ENCODE results near the gene RABGAP1L. TPM values are rescaled to one million over a fixed set of nuclear protein-coding genes. Genes with fewer than 3 reads are reported as not detected.

The RABGAP1L gene
- total and polyA plus RNA-seq, 7 experiments from 2014 or later, result 38.4 to 97.4 (median 55.1) TPM

GRCh38 chr1:174190691-174191199 lies 31.4 kb downstream of the RABGAP1L start:
- Histone ChIP-seq H3K9me3 (ENCODE audit: control insufficient read depth in 2 of 3, low read length in 3 of 3) (no peaks in the 10 kb centered on the region), H3K4me1 (ENCODE audit: control insufficient read depth in 2 of 2, insufficient read depth in 2 of 2, low read length in 2 of 2) (peaks cover 0 to 10% of the 10 kb centered on the region in 2 donors), H3K27ac (ENCODE audit: low read depth, low read length) (no peak overlapping the region), H3K27me3 (ENCODE audit: control insufficient read depth in 2 of 2, insufficient read depth in 2 of 2, low read length in 2 of 2) (no peaks in the 10 kb centered on the region), H3K36me3 (ENCODE audit: control insufficient read depth in 2 of 3, insufficient read depth in 3 of 3, low read length in 3 of 3) (no peaks in the 10 kb centered on the region), H3K4me3 (ENCODE audit: low read length) (no peak overlapping the region)
- ATAC-seq (no peak), DNase-seq (no peak)
- Mint-ChIP-seq H3K9me3 (peaks cover 0 to 14% (median 1%) of the 10 kb centered on the region in 11 donors), H3K4me1 (peaks cover 17 to 46% (median 31%) of the 10 kb centered on the region in 7 donors), H3K27me3 (no peaks in the 10 kb centered on the region), H3K27ac (no peak overlapping the region), H3K4me3 (no peak overlapping the region), H3K36me3 (peaks cover 0 to 10% (median 8%) of the 10 kb centered on the region in 5 donors)
- intact Hi-C loops (cut with micrococcal nuclease), result no loop called here
- ChIA-PET POLR2A (no interaction called here), CTCF (no interaction called here)

DNA sequence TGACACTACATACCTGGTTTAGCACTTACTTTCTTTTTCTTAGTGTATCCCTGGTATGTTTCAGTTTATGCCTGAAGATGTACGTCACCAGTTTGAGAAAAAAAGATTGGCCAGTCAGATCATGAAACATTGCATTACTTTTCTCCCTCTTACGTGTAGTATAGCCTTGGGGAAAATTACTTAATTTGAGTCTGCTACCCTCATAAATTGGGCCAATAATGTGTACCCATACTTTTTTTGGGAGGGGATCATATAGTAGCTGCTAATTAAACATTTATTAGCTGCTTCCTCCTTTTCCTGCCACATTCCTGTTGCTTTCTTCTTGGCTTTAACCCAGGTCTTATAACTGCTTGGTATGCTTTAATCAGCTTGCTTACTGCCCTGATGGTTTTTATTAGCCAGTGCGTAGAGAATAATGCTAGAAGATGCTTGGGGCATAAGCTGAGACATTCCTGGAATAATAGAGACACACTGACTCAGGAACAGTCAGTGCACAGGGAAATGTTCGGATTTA lies 32.1 kb downstream of the RABGAP1L start:
- ATAC-seq, result no peak
- Mint-ChIP-seq H3K4me1 (peaks cover 17 to 48% (median 32%) of the 10 kb centered on the region in 7 donors), H3K27ac (peak overlapping the region in 1 of 9 donors; percentile 24), H3K36me3 (peaks cover 0 to 10% (median 8%) of the 10 kb centered on the region in 5 donors), H3K9me3 (peaks cover 0 to 14% (median 1%) of the 10 kb centered on the region in 11 donors), H3K4me3 (no peak overlapping the region), H3K27me3 (no peaks in the 10 kb centered on the region)
- POLR2A ChIA-PET, result no interaction called here
- intact Hi-C loops (cut with micrococcal nuclease), result no loop called here
- CTCF ChIA-PET, result interaction anchor here (0.6 kb wide), 1 partner anchor 547 kb away, joined by 3 read pairs; no protein-coding TSS in a partner anchor
- DNase-seq, result no peak
- Histone ChIP-seq H3K4me1 (ENCODE audit: control insufficient read depth in 2 of 2, insufficient read depth in 2 of 2, low read length in 2 of 2) (peaks cover 0 to 10% of the 10 kb centered on the region in 2 donors), H3K27me3 (ENCODE audit: control insufficient read depth in 2 of 2, insufficient read depth in 2 of 2, low read length in 2 of 2) (no peaks in the 10 kb centered on the region), H3K36me3 (ENCODE audit: control insufficient read depth in 2 of 3, insufficient read depth in 3 of 3, low read length in 3 of 3) (no peaks in the 10 kb centered on the region), H3K9me3 (ENCODE audit: control insufficient read depth in 2 of 3, low read length in 3 of 3) (no peaks in the 10 kb centered on the region), H3K27ac (ENCODE audit: low read depth, low read length) (no peak overlapping the region), H3K4me3 (ENCODE audit: low read length) (no peak overlapping the region)

- Mint-ChIP-seq H3K9me3 (no peaks in the 10 kb centered on the region), H3K36me3 (peaks cover 0 to 8% (median 3%) of the 10 kb centered on the region in 5 donors), H3K4me1 (peaks cover 17 to 48% (median 39%) of the 10 kb centered on the region in 7 donors), H3K4me3 (no peak overlapping the region), H3K27ac (peak overlapping the region in 1 of 9 donors; percentile 41), H3K27me3 (no peaks in the 10 kb centered on the region)
- ChIA-PET CTCF (no interaction called here), POLR2A (no interaction called here)
- DNase-seq (no peak), ATAC-seq (no peak)
- intact Hi-C loops (cut with micrococcal nuclease), result no loop called here
- no peaks in the 10 kb centered on the region for H3K36me3 ChIP-seq (ENCODE audit: control insufficient read depth in 2 of 3, insufficient read depth in 3 of 3, low read length in 3 of 3)
- no peak overlapping the region for H3K27ac ChIP-seq (ENCODE audit: low read depth, low read length)
- peaks cover 0 to 10% of the 10 kb centered on the region in 2 donors for H3K4me1 ChIP-seq (ENCODE audit: control insufficient read depth in 2 of 2, insufficient read depth in 2 of 2, low read length in 2 of 2)
- no peaks in the 10 kb centered on the region for H3K9me3 ChIP-seq (ENCODE audit: control insufficient read depth in 2 of 3, low read length in 3 of 3)
- H3K4me3 ChIP-seq (ENCODE audit: low read length), result no peak overlapping the region
- no peaks in the 10 kb centered on the region for H3K27me3 ChIP-seq (ENCODE audit: control insufficient read depth in 2 of 2, insufficient read depth in 2 of 2, low read length in 2 of 2)
These were observed 35.1 kb downstream of the RABGAP1L start for GRCh38 chr1:174194461-174194860.

GRCh38 chr1:174197088-174197487 lies 37.8 kb downstream of the RABGAP1L start:
- Mint-ChIP-seq H3K36me3 (peaks cover 0 to 8% (median 0%) of the 10 kb centered on the region in 5 donors), H3K4me3 (no peak overlapping the region), H3K27ac (no peak overlapping the region), H3K9me3 (peaks cover 0 to 2% (median 0%) of the 10 kb centered on the region in 11 donors), H3K27me3 (no peaks in the 10 kb centered on the region), H3K4me1 (peaks cover 11 to 46% (median 38%) of the 10 kb centered on the region in 7 donors)
- POLR2A ChIA-PET, result no interaction called here
- H3K9me3 ChIP-seq (ENCODE audit: control insufficient read depth in 2 of 3, low read length in 3 of 3), result no peaks in the 10 kb centered on the region
- H3K27me3 ChIP-seq (ENCODE audit: control insufficient read depth in 2 of 2, insufficient read depth in 2 of 2, low read length in 2 of 2), result no peaks in the 10 kb centered on the region
- H3K27ac ChIP-seq (ENCODE audit: low read depth, low read length), result no peak overlapping the region
- no peaks in the 10 kb centered on the region for H3K4me1 ChIP-seq (ENCODE audit: control insufficient read depth in 2 of 2, insufficient read depth in 2 of 2, low read length in 2 of 2)
- ATAC-seq, result no peak
- H3K4me3 ChIP-seq (ENCODE audit: low read length), result no peak overlapping the region
- no peak for DNase-seq
- intact Hi-C loops (cut with micrococcal nuclease), result no loop called here
- CTCF ChIA-PET, result no interaction called here
- no peaks in the 10 kb centered on the region for H3K36me3 ChIP-seq (ENCODE audit: control insufficient read depth in 2 of 3, insufficient read depth in 3 of 3, low read length in 3 of 3)

- Mint-ChIP-seq H3K4me3 (no peak overlapping the region), H3K27ac (no peak overlapping the region), H3K4me1 (peaks cover 11 to 44% (median 38%) of the 10 kb centered on the region in 7 donors), H3K27me3 (no peaks in the 10 kb centered on the region), H3K9me3 (peaks cover 0 to 2% (median 0%) of the 10 kb centered on the region in 11 donors), H3K36me3 (peaks cover 0 to 8% (median 0%) of the 10 kb centered on the region in 5 donors)
- Histone ChIP-seq H3K9me3 (ENCODE audit: control insufficient read depth in 2 of 3, low read length in 3 of 3) (no peaks in the 10 kb centered on the region), H3K27me3 (ENCODE audit: control insufficient read depth in 2 of 2, insufficient read depth in 2 of 2, low read length in 2 of 2) (no peaks in the 10 kb centered on the region), H3K27ac (ENCODE audit: low read depth, low read length) (no peak overlapping the region), H3K36me3 (ENCODE audit: control insufficient read depth in 2 of 3, insufficient read depth in 3 of 3, low read length in 3 of 3) (no peaks in the 10 kb centered on the region), H3K4me1 (ENCODE audit: control insufficient read depth in 2 of 2, insufficient read depth in 2 of 2, low read length in 2 of 2) (no peaks in the 10 kb centered on the region), H3K4me3 (ENCODE audit: low read length) (no peak overlapping the region)
- intact Hi-C loops (cut with micrococcal nuclease), result no loop called here
- CTCF ChIA-PET, result no interaction called here
- no peak for ATAC-seq
- DNase-seq, result no peak
- POLR2A ChIA-PET, result no interaction called here
These were observed 38.2 kb downstream of the RABGAP1L start for GRCh38 chr1:174197547-174197946.

- ATAC-seq (no peak), DNase-seq (no peak)
- no peaks in the 10 kb centered on the region for H3K27me3 Mint-ChIP-seq
- no peak overlapping the region for H3K27ac Mint-ChIP-seq
- no peak overlapping the region for H3K27ac ChIP-seq (ENCODE audit: low read depth, low read length)
- CTCF ChIA-PET, result no interaction called here
- H3K36me3 Mint-ChIP-seq, result peaks cover 0 to 11% (median 0%) of the 10 kb centered on the region in 5 donors
- no peaks in the 10 kb centered on the region for H3K9me3 ChIP-seq (ENCODE audit: control insufficient read depth in 2 of 3, low read length in 3 of 3)
- H3K4me1 Mint-ChIP-seq, result peaks cover 11 to 47% (median 38%) of the 10 kb centered on the region in 7 donors
- intact Hi-C loops (cut with micrococcal nuclease), result no loop called here
- no peaks in the 10 kb centered on the region for H3K36me3 ChIP-seq (ENCODE audit: control insufficient read depth in 2 of 3, insufficient read depth in 3 of 3, low read length in 3 of 3)
- no peaks in the 10 kb centered on the region for H3K27me3 ChIP-seq (ENCODE audit: control insufficient read depth in 2 of 2, insufficient read depth in 2 of 2, low read length in 2 of 2)
- H3K9me3 Mint-ChIP-seq, result peaks cover 0 to 5% (median 0%) of the 10 kb centered on the region in 11 donors
- H3K4me3 ChIP-seq (ENCODE audit: low read length), result no peak overlapping the region
- POLR2A ChIA-PET, result no interaction called here
- no peak overlapping the region for H3K4me3 Mint-ChIP-seq
- H3K4me1 ChIP-seq (ENCODE audit: control insufficient read depth in 2 of 2, insufficient read depth in 2 of 2, low read length in 2 of 2), result no peaks in the 10 kb centered on the region
These were observed 38.9 kb downstream of the RABGAP1L start for GRCh38 chr1:174198202-174198601.

DNA sequence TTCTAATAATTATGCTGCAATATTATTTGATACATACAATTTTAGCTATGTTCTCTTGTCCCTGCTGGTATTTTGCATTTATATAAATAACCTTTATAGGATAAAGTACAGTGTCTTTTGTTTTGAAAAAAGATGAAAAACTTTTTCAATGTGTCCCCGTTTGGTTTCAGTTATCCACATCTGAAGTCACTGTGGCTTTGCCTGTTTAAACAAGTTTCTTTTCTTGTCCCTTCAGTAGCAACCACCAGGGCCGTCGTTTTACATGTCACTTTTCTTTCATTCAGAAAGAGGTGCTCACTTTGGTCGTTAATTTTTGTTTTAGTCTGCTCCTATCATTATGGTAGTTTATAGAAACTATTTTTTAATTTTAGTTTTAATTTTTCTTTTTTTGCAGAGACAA lies 41.4 kb downstream of the RABGAP1L start:
- intact Hi-C loops (cut with micrococcal nuclease), result no loop called here
- H3K4me1 Mint-ChIP-seq, result peaks cover 22 to 59% (median 44%) of the 10 kb centered on the region in 7 donors
- Histone ChIP-seq H3K9me3 (ENCODE audit: control insufficient read depth in 2 of 3, low read length in 3 of 3) (no peaks in the 10 kb centered on the region), H3K4me3 (ENCODE audit: low read length) (no peak overlapping the region), H3K27ac (ENCODE audit: low read depth, low read length) (no peak overlapping the region), H3K36me3 (ENCODE audit: control insufficient read depth in 2 of 3, insufficient read depth in 3 of 3, low read length in 3 of 3) (no peaks in the 10 kb centered on the region), H3K4me1 (ENCODE audit: control insufficient read depth in 2 of 2, insufficient read depth in 2 of 2, low read length in 2 of 2) (peaks cover 6 to 14% of the 10 kb centered on the region in 2 donors), H3K27me3 (ENCODE audit: control insufficient read depth in 2 of 2, insufficient read depth in 2 of 2, low read length in 2 of 2) (no peaks in the 10 kb centered on the region)
- H3K9me3 Mint-ChIP-seq, result peaks cover 0 to 14% (median 0%) of the 10 kb centered on the region in 11 donors
- DNase-seq (peak in 5 of 9 donors; percentile 5 to 31 (median 20)), ATAC-seq (peak; percentile 44)
- H3K27me3 Mint-ChIP-seq, result no peaks in the 10 kb centered on the region
- CTCF ChIA-PET, result no interaction called here
- peak overlapping the region in 4 of 10 donors; percentile 3 to 47 (median 8) for H3K4me3 Mint-ChIP-seq
- H3K27ac Mint-ChIP-seq, result peak overlapping the region in 2 of 9 donors; percentile 42 to 67
- POLR2A ChIA-PET, result no interaction called here
- H3K36me3 Mint-ChIP-seq, result peaks cover 4 to 22% (median 5%) of the 10 kb centered on the region in 5 donors

Measured in naive thymus-derived CD4-positive, alpha-beta T cell (primary cell).